GM12892 (cell line): ENCODE measurements around the gene TTC28.
A peak's percentile ranks its signal among the peaks of the same experiment; 100 is the strongest.
"Not testable (repeated sequence)": the region's sequence is repeated elsewhere in the genome, so short reads cannot be mapped to it uniquely, and the experiment has no call there.

Source experiments
- DNase-seq: peaks from one replicate; pipeline ENCODE4 v3.0.0; 2011; ENCODE audit not compliant: insufficient read length
- FAIRE-seq: peaks from 2 replicates; lab custom pipeline; 2011; peaks lifted over from hg19 to GRCh38; lab: Jason Lieb, UNC
- POLR2A ChIP-seq: IDR thresholded peaks from 2 replicates; pipeline ENCODE4 v1.6.1; 2011; ENCODE audit warnings: low read depth, low read length, control low read depth
- POLR2AphosphoS5 ChIP-seq: IDR thresholded peaks from 2 replicates; pipeline ENCODE4 v1.6.1; 2011; ENCODE audit warnings: low read depth, low read length, control low read depth
- TAF1 ChIP-seq: IDR thresholded peaks from 2 replicates; pipeline ENCODE4 v1.6.1; 2011; ENCODE audit warnings: low read depth, mild to moderate bottlenecking, control low read depth, low read length, borderline replicate concordance

The TTC28 gene

DNA sequence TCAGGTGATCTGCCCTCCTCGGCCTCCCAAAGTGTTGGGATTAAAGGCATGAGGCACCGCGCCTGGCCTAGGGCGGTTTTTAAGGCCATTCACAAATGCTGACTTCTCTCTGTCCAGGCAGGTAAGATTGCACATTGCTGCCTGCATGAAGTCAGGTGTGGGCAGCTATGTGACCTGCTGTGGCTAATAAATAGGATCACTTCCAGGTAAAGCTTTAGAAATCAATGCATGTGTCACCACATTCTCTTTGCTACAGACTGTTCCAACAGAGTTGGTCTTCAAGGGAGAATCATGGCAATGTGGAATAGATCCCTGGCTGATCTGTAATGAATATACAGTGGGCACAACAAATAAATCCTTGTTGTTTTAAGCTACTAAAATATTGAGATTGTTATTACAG, 500.2 kb downstream of the TTC28 start:
- TF ChIP-seq POLR2A: no peak
- FAIRE-seq (no peak), DNase-seq (no peak)

DNA sequence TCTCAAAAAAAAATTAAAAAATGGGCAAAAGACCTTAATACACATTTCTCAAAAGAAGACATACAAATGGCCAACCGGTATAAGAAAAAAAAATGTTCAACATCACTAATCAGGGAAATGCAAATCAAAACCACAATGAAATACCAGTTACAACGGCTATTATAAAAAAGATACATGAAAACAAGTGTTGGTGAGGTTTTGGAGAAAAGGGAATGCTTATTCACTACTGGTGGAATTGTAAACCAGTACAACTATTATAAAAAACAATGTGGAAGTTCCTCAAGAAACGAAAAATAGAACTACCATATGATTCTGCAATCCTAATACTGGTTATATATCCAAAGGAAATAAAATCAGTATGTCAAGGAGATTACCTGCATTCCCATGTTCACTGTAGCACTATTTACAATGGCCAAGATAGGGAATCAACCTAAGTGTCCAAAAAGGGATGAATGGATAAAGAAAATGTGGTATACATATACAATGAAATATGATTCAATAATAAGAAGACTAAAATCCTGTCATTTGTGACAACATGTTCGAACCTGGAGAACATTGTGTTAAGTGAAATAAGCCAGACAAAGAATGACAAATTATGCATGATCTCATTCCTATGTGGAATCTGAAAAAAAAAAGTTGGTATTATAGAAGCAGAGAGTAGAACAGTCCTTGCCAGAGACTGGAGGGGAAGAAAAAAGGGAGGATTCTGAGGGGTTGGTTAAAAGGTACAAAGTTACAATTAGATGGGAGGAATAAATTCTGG, 503.7 kb downstream of the TTC28 start:
- TF ChIP-seq TAF1 (no peak), POLR2AphosphoS5 (no peak), POLR2A (no peak)
- no peak for FAIRE-seq
- DNase-seq: no peak

DNA sequence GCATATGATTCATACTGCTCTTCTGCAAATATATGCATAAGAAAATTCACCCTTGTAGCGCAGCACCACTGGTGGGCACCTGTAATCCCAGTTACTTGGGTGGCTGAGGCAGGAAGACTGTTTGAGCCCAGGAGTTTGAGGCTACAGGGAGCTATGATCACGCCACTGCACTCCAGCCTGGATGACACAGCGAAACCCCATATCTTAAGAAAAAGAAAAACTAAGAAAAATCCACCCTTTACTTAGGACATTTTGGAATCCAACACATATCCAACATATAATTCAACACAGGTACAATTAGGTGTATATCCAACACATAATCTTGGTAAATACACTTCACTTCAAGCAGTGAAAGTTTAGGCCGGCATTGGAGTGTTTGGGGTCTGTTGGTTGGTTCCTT, 505.1 kb downstream of the TTC28 start:
- FAIRE-seq: no peak
- no peak for DNase-seq
- TF ChIP-seq POLR2A (no peak), POLR2AphosphoS5 (no peak), TAF1 (no peak)

DNA sequence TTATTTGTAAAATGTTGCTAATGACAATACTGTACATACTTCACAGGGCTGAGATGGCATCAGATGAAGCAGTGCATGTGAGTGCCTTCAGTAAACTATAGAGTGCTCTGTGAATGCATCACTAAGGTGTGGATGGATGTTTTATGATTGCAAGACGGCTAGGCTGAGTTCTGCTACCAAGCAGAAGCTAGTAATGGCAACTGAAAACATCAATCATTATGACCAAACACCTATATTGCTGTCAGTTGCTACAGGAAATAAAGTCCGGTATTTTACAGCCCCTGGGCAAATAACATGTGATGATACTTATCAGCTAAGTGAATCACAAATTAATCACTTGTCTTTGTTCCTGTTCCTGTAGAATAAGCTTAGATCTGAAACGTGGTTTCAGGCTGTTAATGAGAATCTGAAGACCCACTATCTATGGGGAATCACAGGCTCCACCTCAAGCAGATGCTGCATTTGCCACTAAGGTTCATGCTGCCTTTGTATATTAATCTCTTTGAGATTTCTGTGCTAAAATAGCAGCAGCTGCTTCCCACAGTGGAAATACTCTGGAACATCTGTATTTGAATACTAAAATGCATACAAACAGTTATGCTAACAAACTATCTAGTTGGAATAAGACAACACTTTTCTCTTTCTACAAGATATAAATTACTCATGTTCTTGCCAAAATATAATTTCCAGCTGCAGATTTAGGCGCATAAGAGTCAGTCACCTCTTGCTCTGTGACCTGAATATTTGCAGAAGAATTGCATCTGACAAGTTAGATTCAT, 506.6 kb downstream of the TTC28 start:
- FAIRE-seq: no peak
- DNase-seq: no peak
- TF ChIP-seq POLR2AphosphoS5 (no peak), POLR2A (no peak), TAF1 (no peak)

DNA sequence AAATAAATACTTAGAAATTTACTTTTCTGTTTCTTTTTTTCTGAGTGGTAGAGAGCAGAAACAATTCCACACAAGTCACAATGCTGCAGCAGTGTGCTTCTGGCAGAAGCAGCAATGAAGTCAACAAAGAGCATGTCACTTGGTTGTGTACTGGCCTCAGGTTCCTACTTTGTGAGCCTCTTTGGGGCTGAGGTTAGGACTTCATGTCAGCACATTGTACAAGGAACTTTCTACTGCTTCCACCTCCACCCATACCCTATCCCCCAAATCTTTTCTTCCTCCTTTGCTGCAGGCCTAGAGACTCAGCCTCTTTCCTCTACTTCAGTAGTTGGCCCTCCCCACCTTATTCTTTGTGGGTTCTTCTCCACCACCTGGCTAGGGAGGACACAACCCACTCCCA, 507.9 kb downstream of the TTC28 start:
- FAIRE-seq (no peak), DNase-seq (no peak)
- TF ChIP-seq TAF1: no peak
- no peak for TF ChIP-seq POLR2AphosphoS5
- no peak for TF ChIP-seq POLR2A

DNA sequence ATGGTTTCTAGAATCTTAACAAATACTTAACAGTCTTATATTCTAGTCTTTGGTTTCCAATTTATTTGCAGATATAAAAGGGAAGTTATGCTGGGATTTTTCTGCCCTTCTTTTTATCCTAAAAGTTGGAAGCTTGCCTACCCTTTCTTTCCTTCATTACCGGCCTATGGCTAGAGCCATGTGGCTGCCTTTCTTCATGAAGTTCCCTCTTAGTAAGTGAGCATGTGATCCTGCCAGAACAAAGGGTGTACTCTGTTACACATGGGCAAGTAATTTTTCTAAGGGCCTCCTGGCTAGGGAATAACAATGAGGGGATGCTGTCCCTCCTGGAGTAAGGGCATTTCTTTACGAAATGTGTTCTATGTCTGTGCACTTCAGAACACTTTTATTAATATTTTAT, 508.5 kb downstream of the TTC28 start:
- no peak for FAIRE-seq

DNA sequence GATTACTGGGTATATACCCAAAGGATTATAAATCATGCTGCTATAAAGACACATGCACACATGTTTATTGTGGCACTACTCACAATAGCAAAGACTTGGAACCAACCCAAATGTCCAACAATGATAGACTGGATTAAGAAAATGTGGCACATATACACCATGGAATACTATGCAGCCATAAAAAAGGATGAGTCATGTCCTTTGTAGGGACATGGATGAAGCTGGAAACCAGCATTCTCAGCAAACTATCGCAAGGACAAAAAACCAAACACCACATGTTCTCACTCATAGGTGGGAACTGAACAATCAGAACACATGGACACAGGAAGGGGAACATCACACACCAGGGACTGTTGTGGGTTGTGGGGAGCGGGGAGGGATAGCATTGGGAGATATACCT, 510.3 kb downstream of the TTC28 start:
- not testable (repeated sequence) for FAIRE-seq, DNase-seq

More for the DNA sequence above, 508.5 kb downstream of the TTC28 start:
- no peak for TF ChIP-seq POLR2AphosphoS5
- no peak for TF ChIP-seq POLR2A
- TF ChIP-seq TAF1: no peak
- no peak for DNase-seq

DNA sequence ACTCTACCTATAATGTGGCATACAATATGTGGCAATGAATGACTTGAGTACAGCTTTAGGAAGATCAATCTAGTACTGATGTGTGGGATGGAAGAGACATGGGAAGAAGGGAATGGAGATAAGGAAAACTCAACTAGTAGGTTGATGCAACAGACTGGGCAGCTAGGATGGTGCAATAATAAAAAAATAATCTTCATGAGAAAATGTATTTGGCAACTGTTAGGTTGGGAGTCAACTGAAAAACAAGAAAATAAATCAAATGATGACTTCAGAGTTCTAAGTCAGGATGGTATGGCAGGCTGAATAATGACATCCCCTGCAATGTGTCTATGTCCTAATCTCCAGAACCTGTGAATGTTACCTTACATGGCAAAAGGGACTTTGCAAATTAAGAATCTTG, 523.8 kb downstream of the TTC28 start:
- TF ChIP-seq POLR2A: no peak
- TF ChIP-seq POLR2AphosphoS5: no peak
- no peak for TF ChIP-seq TAF1
- no peak for DNase-seq
- FAIRE-seq: no peak

DNA sequence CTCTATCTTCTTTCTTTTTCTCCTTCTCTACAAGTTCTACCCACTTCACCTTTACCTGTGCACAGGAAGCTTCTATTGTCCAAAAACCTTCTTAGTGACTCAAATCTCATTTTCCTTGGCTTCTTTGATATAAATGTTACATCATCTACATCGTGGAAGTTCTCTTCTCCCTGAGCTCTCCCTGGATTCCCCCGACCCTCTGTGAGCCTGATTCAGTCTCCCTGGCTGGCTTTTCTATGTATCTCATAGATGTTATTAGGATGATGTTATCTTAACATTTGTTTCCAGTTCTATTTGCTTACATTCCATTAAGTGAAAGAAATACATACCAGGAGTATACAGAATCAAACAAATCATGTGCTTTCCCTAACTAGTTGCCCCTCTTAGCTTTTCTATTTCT, 524.8 kb downstream of the TTC28 start:
- no peak for TF ChIP-seq POLR2A
- DNase-seq (no peak), FAIRE-seq (no peak)

DNA sequence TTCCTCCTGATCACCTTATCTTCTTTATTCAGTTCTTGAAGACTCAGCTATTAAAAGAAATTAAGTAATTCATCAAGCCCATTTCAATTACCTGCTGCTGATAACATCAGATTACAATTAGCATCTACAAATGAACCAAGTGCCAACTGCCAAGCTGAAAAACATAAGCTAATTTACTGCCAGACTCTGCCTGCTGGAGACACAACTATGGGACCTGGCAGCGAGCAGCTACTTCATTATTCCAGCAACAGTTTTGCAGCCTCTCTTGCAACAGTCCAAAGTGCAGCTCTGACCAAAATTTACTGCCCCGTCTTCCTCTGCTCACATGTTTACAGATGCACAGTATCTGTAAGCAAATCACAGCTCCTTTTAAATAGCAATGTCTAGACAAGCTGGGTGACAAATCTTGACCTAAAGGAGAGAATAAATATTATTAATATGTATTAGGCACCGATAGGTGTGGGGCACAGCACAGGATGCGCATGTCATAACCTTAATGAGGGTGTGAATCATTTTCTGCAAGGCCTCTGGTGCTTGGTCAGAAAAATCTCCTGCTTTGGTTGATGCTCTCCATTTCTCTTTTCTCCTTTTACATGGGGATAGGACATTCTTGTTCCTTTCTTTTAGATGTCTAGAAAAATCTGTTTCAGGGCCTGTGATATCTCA, 528.4 kb downstream of the TTC28 start:
- FAIRE-seq (no peak), DNase-seq (no peak)
- TF ChIP-seq TAF1 (no peak), POLR2AphosphoS5 (no peak), POLR2A (no peak)

DNA sequence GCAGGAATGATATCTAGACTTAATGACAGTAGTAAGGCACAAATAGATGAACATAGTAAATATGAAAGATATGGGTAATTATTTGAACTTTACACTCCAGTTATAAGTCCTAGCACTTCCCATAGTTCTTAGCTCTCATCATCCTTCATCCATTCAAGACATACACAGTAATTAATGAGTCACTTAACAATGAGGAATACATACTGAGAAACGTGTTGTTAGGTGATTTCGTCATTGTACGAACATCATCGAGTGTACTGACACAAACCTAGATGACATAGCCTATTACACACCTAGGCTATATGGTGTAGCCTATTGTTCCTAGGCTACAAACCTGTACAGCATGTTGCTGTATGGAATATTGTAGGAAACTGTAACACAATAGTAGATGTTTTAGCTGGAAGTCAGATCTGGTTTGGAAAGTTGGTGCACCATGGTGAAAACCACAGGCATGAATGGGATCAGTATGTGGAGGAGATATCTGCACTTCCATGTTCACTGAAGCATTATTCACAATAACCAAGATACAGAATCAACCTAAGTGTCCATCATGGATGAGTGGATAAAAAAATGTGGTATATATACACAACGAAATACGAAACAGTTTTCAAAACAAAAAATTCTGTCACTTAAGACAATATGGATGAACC, 530.7 kb downstream of the TTC28 start:
- TF ChIP-seq POLR2AphosphoS5: no peak
- no peak for TF ChIP-seq POLR2A
- no peak for TF ChIP-seq TAF1
- FAIRE-seq: peak; percentile 27
- no peak for DNase-seq
